ENCODE data around the gene IL13.

Gene IL13

DNA sequence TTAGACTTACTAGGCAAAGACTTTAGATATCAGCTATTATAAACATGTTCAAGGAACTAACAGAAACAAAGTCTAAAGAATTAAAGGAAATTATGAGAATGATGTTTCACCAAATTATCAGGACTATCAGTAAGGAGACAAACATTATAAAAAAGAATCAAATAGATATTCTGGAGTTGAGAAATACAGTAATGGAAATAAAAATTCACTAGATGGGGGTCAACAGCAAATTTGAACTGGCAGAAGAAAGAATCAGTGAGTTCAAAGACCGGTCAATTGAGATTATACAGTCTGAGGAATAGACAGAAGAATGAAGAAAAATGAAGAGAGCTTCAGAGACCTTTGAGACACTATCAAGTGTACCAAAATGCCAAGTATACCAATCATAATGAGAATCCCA, 9.6 kb upstream of the IL13 start:
- no peaks in the 10 kb centered on the region for H3K27me3 ChIP-seq (replicated peaks)
- DNase-seq = no peak
- no peak overlapping the region for H3K27ac ChIP-seq
- H3K36me3 ChIP-seq (replicated peaks) = no peaks in the 10 kb centered on the region
- H3K4me3 ChIP-seq (ENCODE audit: low read depth, low read length) = no peak overlapping the region
- TF ChIP-seq CTCF (IDR thresholded peaks at IDR 0.05; ENCODE audit: low read depth, low read length, missing control alignments) = no peak
- in situ Hi-C loops (cut with HindIII; ENCODE audit: low pct_ligation_motif_present, low sequenced_read_pairs) = no loop called here

- no peak for TF ChIP-seq CTCF (IDR thresholded peaks at IDR 0.05; ENCODE audit: low read depth, low read length, missing control alignments)
- in situ Hi-C loops (cut with HindIII; ENCODE audit: low pct_ligation_motif_present, low sequenced_read_pairs) = no loop called here
- no peak for DNase-seq
- Histone ChIP-seq H3K36me3 (replicated peaks) (no peaks in the 10 kb centered on the region), H3K27ac (no peak overlapping the region), H3K27me3 (replicated peaks) (no peaks in the 10 kb centered on the region), H3K4me3 (ENCODE audit: low read depth, low read length) (no peak overlapping the region)
These were observed 6.0 kb upstream of the IL13 start for GRCh38 chr5:132651838-132652469.

GRCh38 chr5:132653716-132654115, 4.3 kb upstream of the IL13 start:
- H3K36me3 ChIP-seq (replicated peaks) = no peaks in the 10 kb centered on the region
- no peak for DNase-seq
- H3K27me3 ChIP-seq (replicated peaks) = no peaks in the 10 kb centered on the region
- in situ Hi-C loops (cut with HindIII; ENCODE audit: low pct_ligation_motif_present, low sequenced_read_pairs) = no loop called here
- no peak overlapping the region for H3K27ac ChIP-seq
- TF ChIP-seq CTCF (IDR thresholded peaks at IDR 0.05; ENCODE audit: low read depth, low read length, missing control alignments) = no peak
- H3K4me3 ChIP-seq (ENCODE audit: low read depth, low read length) = no peak overlapping the region

DNA sequence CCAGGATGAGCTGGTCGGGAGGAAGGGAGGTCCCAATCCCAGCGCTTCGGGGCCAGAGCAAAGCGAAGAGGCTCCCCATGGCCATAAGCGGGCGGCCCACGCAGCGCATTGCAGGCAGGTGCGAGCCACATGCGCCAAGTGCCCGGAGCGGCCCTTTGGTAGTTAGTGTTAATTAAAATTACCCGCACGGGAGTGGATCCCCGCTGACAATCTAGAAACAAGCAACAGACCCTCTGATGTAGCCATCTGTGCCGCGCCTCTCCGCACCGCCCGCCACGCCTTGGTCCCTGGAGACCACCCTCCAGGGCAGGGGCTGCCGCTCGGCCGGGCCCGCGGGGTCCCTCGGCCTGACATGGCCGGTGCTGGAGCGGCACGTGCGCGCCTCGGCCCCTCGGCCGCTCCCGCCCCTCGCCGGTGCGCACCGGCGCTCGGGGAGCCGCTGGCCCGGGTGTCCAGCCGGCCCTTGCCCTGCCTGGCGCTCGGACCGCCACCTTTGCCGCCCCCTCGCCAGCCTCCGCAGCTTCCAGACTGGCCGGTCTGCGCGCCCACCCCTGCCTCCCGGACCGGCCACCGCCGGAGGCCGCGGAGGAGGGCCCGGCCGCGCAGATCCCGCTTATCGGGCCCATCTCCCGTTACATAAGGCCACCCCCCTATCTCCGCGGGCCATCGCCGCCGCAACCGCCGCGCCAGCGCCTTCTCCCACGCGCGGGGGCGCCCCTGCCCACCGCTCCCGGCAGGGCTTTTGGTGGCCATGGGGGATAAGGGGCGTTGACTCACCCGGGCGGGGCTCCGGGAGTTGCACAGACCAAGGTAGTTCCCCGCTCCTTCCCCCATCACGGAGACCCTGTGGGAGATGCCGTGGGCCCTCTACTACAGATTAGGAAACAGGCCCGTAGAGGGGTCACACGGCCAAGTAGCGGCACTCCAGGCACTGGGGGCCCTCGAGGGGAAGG, 1.9 kb upstream of the IL13 start:
- H3K4me3 ChIP-seq (ENCODE audit: low read depth, low read length) = peak overlapping the region; percentile 42
- TF ChIP-seq CTCF (IDR thresholded peaks at IDR 0.05; ENCODE audit: low read depth, low read length, missing control alignments) = no peak
- no peaks in the 10 kb centered on the region for H3K36me3 ChIP-seq (replicated peaks)
- DNase-seq = no peak
- H3K27ac ChIP-seq = no peak overlapping the region
- H3K27me3 ChIP-seq (replicated peaks) = no peaks in the 10 kb centered on the region
- in situ Hi-C loops (cut with HindIII; ENCODE audit: low pct_ligation_motif_present, low sequenced_read_pairs) = no loop called here

- Histone ChIP-seq H3K27me3 (replicated peaks) (no peaks in the 10 kb centered on the region), H3K27ac (no peak overlapping the region), H3K4me3 (ENCODE audit: low read depth, low read length) (peak overlapping the region; percentile 37), H3K36me3 (replicated peaks) (no peaks in the 10 kb centered on the region)
- in situ Hi-C loops (cut with HindIII; ENCODE audit: low pct_ligation_motif_present, low sequenced_read_pairs) = no loop called here
- DNase-seq = no peak
- no peak for TF ChIP-seq CTCF (IDR thresholded peaks at IDR 0.05; ENCODE audit: low read depth, low read length, missing control alignments)
These were observed 1.1 kb upstream of the IL13 start for GRCh38 chr5:132656774-132657355.
